Uterus (tissue), 2 donors: ENCODE results near the gene PEAR1.

ENCODE experiments used
- CTCF ChIP-seq, 4 experiments: fragments of 200-600 bp in 2 of 4; fragments of 450-650 bp in 2 of 4; sonication (generic) in 2 of 4; IDR thresholded peaks; one replicate each; pipeline ENCODE4 v1.5.1; 2016 to 2019; ENCODE audit warnings: antibody characterized with exemption in 4 of 4, mild to moderate bottlenecking in 2 of 4, moderate library complexity in 1 of 4
- POLR2A ChIP-seq, 2 donors: fragments of 450-650 bp; IDR thresholded peaks; one replicate each; pipeline ENCODE4 v1.6.1; 2016; ENCODE audit warnings: antibody characterized with exemption in 2 of 2, mild to moderate bottlenecking in 1 of 2, moderate library complexity in 1 of 2

GRCh38 chr1:156881101-156881500 is 12.4 kb upstream of the PEAR1 start:
- TF ChIP-seq CTCF (IDR thresholded peaks at IDR 0.05) = no peak
- no peak for TF ChIP-seq POLR2A (IDR thresholded peaks at IDR 0.05)
